Uterus (tissue), 2 donors: ENCODE results near the gene ACIN1.

Experiments
- CTCF ChIP-seq, 4 experiments: fragments of 200-600 bp in 2 of 4; fragments of 450-650 bp in 2 of 4; sonication (generic) in 2 of 4; IDR thresholded peaks; one replicate each; pipeline ENCODE4 v1.5.1; 2016 to 2019; ENCODE audit warnings: antibody characterized with exemption in 4 of 4, mild to moderate bottlenecking in 2 of 4, moderate library complexity in 1 of 4
- POLR2A ChIP-seq, 2 donors: fragments of 450-650 bp; IDR thresholded peaks; one replicate each; pipeline ENCODE4 v1.6.1; 2016; ENCODE audit warnings: antibody characterized with exemption in 2 of 2, mild to moderate bottlenecking in 1 of 2, moderate library complexity in 1 of 2

- TF ChIP-seq CTCF (IDR thresholded peaks at IDR 0.05) (no peak), POLR2A (IDR thresholded peaks at IDR 0.05) (no peak)
These were observed 20.0 kb downstream of the ACIN1 start for GRCh38 chr14:23074906-23075305.
